NT2/D1 (cell line): Measurements from ENCODE around the gene ELAVL2.

ENCODE experiments used
- YY1 ChIP-seq: IDR thresholded peaks from 2 replicates; pipeline ENCODE4 v1.6.1; 2011; ENCODE audit not compliant: insufficient read length, insufficient read depth
- ZNF274 ChIP-seq: IDR thresholded peaks from 2 replicates; pipeline ENCODE4 v1.6.1; 2011; ENCODE audit warnings: mild to moderate bottlenecking, low read depth, low read length

DNA sequence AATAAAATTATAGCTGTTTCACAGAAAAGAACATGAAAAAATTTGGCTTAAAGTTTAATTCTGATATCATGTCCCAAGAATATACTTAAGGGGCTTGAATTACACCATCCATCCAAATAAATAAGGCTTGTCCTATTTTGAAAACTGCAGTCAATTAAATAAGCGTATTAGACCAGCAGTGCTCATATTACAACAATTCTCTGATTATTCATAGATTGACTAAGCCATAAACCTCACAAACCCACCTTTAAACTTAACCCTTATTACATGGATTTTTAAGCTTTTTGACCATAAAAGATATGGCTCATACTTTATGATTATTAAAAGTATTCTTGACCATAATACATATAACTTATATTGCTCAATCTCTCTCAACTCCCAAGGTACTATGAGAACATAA, 127.9 kb downstream of the ELAVL2 start:
- TF ChIP-seq YY1, result no peak
- no peak for TF ChIP-seq ZNF274
